A549 (cell line): ENCODE measurements around the gene MTERF2.

ENCODE experiments used
- CEBPB ChIP-seq, 2 experiments: fragments of >200 bp in 1 of 2; sonication (Bioruptor Twin) in 1 of 2; formaldehyde crosslinking in 1 of 2; IDR thresholded peaks; 2 replicates each; pipeline ENCODE4 v1.6.1; 2012 to 2016
- EP300 ChIP-seq, 2 experiments: fragments of >200 bp; sonication (Bioruptor Twin); formaldehyde crosslinking; IDR thresholded peaks; 2 replicates in 1 of 2; 3 replicates in 1 of 2; pipeline ENCODE4 v1.6.1; 2016 to 2017
- HOXB13 ChIP-seq: fragments of 250-450 bp; sonication (Bioruptor Pico); IDR thresholded peaks from 2 replicates; pipeline ENCODE4 v1.5.0; 2020; ENCODE audit warnings: low read depth, mild to moderate bottlenecking, moderate library complexity
- MAFK ChIP-seq: fragments of 450-650 bp; IDR thresholded peaks from 2 replicates; pipeline ENCODE4 v1.6.1; 2014; ENCODE audit not compliant: partially characterized antibody
- PHF8 ChIP-seq: fragments of 200-600 bp; sonication (generic); IDR thresholded peaks from 2 replicates; pipeline ENCODE4 v1.6.1; 2016; ENCODE audit warnings: low read depth, mild to moderate bottlenecking, antibody characterized with exemption, moderate library complexity, borderline replicate concordance
- POLR2AphosphoS2 ChIP-seq: conservative IDR thresholded peaks from 2 replicates; pipeline ENCODE4 v1.6.1; 2012; ENCODE audit warnings: low read length, improper control_type of control experiment, inconsistent platforms
- RAD21 ChIP-seq, 2 experiments: fragments of >200 bp in 1 of 2; sonication (Bioruptor Twin) in 1 of 2; formaldehyde crosslinking in 1 of 2; IDR thresholded peaks in 1 of 2; conservative IDR thresholded peaks in 1 of 2; 2 replicates in 1 of 2; 3 replicates in 1 of 2; pipeline ENCODE4 v1.6.1; 2012 to 2018; ENCODE audit warnings: inconsistent platforms in 1 of 2
- RFX5 ChIP-seq: fragments of 450-650 bp; IDR thresholded peaks from 2 replicates; pipeline ENCODE4 v1.7.1; 2014; ENCODE audit warnings: antibody characterized with exemption, mild to moderate bottlenecking, moderate library complexity
- SMC3 ChIP-seq: fragments of >200 bp; sonication (Bioruptor Twin); formaldehyde crosslinking; IDR thresholded peaks from 3 replicates; pipeline ENCODE4 v1.6.1; 2018; ENCODE audit warnings: inconsistent platforms
- SREBF2 ChIP-seq: fragments of 450-650 bp; IDR thresholded peaks from 2 replicates; pipeline ENCODE4 v1.6.1; 2014; ENCODE audit warnings: mild to moderate bottlenecking, moderate library complexity
- ZC3H11A ChIP-seq: fragments of 450-650 bp; IDR thresholded peaks from 2 replicates; pipeline ENCODE4 v1.6.1; 2014; ENCODE audit warnings: antibody characterized with exemption, mild to moderate bottlenecking
- TF ChIP-seq, protein P1 (sequence below): fragments of >200 bp; sonication (Bioruptor Twin); formaldehyde crosslinking; IDR thresholded peaks from 3 replicates; pipeline ENCODE4 v1.5.1; 2016
- TF ChIP-seq, protein P2 (sequence below): fragments of 200-600 bp; sonication (generic); IDR thresholded peaks from 2 replicates; pipeline ENCODE4 v1.6.1; 2016; ENCODE audit warnings: antibody characterized with exemption, mild to moderate bottlenecking, moderate library complexity
- TF ChIP-seq, protein P3 (sequence below): fragments of >200 bp; sonication (Bioruptor Twin); formaldehyde crosslinking; IDR thresholded peaks from 3 replicates; pipeline ENCODE4 v1.6.1; 2016

DNA sequence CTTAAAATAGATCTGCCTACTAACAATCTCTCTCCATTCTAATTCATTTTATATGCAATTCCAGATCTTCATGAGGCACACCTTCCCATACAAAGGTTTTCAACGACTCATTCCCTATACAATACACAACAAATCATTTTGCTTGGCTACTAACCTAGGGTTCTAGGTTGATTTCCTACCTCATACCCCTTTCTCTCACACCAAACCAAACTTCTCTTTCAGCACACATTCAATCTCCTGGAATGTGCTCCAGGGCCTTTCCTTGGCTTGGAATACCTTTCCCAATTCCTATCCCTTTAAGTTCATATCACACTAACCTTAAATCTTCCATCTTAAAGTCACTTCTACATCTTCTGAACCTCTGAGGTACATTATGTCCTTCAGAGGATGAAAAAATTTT, 38.7 kb upstream of the MTERF2 start:
- TF ChIP-seq, protein P1, sequence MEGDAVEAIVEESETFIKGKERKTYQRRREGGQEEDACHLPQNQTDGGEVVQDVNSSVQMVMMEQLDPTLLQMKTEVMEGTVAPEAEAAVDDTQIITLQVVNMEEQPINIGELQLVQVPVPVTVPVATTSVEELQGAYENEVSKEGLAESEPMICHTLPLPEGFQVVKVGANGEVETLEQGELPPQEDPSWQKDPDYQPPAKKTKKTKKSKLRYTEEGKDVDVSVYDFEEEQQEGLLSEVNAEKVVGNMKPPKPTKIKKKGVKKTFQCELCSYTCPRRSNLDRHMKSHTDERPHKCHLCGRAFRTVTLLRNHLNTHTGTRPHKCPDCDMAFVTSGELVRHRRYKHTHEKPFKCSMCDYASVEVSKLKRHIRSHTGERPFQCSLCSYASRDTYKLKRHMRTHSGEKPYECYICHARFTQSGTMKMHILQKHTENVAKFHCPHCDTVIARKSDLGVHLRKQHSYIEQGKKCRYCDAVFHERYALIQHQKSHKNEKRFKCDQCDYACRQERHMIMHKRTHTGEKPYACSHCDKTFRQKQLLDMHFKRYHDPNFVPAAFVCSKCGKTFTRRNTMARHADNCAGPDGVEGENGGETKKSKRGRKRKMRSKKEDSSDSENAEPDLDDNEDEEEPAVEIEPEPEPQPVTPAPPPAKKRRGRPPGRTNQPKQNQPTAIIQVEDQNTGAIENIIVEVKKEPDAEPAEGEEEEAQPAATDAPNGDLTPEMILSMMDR, result no peak
- TF ChIP-seq, protein P2, sequence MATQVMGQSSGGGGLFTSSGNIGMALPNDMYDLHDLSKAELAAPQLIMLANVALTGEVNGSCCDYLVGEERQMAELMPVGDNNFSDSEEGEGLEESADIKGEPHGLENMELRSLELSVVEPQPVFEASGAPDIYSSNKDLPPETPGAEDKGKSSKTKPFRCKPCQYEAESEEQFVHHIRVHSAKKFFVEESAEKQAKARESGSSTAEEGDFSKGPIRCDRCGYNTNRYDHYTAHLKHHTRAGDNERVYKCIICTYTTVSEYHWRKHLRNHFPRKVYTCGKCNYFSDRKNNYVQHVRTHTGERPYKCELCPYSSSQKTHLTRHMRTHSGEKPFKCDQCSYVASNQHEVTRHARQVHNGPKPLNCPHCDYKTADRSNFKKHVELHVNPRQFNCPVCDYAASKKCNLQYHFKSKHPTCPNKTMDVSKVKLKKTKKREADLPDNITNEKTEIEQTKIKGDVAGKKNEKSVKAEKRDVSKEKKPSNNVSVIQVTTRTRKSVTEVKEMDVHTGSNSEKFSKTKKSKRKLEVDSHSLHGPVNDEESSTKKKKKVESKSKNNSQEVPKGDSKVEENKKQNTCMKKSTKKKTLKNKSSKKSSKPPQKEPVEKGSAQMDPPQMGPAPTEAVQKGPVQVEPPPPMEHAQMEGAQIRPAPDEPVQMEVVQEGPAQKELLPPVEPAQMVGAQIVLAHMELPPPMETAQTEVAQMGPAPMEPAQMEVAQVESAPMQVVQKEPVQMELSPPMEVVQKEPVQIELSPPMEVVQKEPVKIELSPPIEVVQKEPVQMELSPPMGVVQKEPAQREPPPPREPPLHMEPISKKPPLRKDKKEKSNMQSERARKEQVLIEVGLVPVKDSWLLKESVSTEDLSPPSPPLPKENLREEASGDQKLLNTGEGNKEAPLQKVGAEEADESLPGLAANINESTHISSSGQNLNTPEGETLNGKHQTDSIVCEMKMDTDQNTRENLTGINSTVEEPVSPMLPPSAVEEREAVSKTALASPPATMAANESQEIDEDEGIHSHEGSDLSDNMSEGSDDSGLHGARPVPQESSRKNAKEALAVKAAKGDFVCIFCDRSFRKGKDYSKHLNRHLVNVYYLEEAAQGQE, result no peak
- TF ChIP-seq, protein P3, sequence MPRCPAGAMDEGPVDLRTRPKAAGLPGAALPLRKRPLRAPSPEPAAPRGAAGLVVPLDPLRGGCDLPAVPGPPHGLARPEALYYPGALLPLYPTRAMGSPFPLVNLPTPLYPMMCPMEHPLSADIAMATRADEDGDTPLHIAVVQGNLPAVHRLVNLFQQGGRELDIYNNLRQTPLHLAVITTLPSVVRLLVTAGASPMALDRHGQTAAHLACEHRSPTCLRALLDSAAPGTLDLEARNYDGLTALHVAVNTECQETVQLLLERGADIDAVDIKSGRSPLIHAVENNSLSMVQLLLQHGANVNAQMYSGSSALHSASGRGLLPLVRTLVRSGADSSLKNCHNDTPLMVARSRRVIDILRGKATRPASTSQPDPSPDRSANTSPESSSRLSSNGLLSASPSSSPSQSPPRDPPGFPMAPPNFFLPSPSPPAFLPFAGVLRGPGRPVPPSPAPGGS, result no peak
- TF ChIP-seq RFX5, result no peak
- no peak for TF ChIP-seq SREBF2
- no peak for TF ChIP-seq EP300 (IDR thresholded peaks at IDR 0.05)
- TF ChIP-seq MAFK, result no peak
- no peak for TF ChIP-seq RAD21 (conservative IDR thresholded peaks at IDR 0.05 in 1 of 2, IDR thresholded peaks at IDR 0.05 in 1 of 2)
- no peak for TF ChIP-seq CEBPB (IDR thresholded peaks at IDR 0.05)
- TF ChIP-seq SMC3, result no peak
- no peak for TF ChIP-seq POLR2AphosphoS2
- no peak for TF ChIP-seq PHF8
- no peak for TF ChIP-seq HOXB13
- TF ChIP-seq ZC3H11A, result no peak
